GM21717 (cell line): ENCODE data around the gene HIKESHI.
"Not testable (repeated sequence)": the region's sequence is repeated elsewhere in the genome, so short reads cannot be mapped to it uniquely, and the experiment has no call there.

Experiments used
- ATAC-seq: cut with Tn5 transposase; IDR thresholded peaks from one replicate; pipeline ENCODE4 v1.9.1; 2021; ENCODE audit warnings: mild to moderate bottlenecking, moderate library complexity; ENCODE audit not compliant: unreplicated experiment

The HIKESHI gene

GRCh38 chr11:86292912-86293616, 9.0 kb upstream of the HIKESHI start:
- peak; percentile 64 for ATAC-seq

DNA sequence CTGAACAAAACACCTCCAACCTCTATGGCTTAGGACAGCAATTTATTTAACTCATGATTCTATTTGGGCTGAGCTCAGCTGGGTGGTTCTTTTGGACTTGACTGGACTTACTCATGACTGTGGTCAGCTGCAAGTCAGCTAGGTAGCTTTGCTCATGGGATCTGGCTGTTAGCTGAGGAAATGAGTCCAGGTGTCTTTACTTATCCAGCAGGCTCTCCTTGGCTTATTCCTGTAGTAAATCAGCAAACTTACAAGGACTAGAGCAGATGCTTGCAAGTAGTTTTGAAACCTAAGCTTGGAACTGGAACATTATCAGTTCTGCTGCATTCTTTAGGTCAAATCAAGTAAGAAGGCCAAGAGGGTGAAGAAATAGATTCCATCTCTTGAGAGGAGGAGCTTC, 8.0 kb upstream of the HIKESHI start:
- no peak for ATAC-seq

GRCh38 chr11:86301742-86302091, 323 bp upstream of the HIKESHI start:
- ATAC-seq: no peak

DNA sequence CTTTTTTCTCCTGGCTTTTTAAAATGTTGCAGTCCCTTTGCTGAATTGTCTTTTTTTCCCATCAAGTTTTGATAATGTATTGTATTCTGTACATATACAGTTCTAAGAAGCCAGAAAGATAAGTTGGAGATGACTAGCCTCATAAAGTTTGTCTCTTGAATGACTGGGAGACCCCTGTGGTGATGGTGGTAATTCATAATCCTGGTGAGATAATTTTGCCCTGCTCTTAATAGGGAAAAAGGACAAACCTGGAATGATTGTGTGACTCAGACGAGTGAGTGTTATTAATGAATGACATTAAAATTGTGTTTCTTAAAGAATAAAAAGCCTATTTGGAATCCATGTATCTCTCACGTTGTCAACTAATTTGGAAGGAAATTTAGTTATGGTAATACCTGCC, 1.2 kb downstream of the HIKESHI start:
- no peak for ATAC-seq

GRCh38 chr11:86308710-86309109, 6.7 kb downstream of the HIKESHI start:
- ATAC-seq: not testable (repeated sequence)

GRCh38 chr11:86313793-86314192, 11.8 kb downstream of the HIKESHI start:
- no peak for ATAC-seq

- ATAC-seq: no peak
Measured at GRCh38 chr11:86314636-86315035, 12.6 kb downstream of the HIKESHI start.

DNA sequence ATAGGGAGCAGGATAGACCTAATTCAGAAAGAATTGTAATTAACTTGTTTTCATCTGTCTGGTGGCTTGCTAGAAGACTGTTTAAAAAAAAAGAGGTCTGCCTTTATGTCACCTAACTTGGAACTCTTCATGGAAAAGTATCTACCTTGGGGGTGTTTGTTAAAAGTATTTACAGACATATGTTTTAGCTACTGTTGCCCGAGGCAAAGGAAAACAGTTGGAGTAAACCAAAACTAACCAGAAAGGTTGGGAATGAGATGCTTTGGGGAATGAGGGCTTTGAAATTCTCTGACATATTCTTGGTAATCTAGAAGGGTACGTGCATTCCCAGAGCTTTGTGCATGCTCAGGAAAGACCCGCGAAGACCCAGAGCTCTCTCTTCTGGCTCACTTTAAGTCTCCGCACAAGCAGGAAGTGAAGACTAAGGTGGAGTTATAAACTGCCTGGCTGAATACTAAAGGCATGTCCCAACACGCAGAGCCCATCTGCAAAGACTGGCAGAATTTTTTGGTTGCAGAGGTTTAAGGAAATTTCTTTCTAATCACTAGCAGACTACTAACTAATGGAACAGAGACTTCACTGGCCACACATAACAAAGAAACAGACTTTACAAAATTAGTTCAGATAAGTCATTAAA, 33.2 kb downstream of the HIKESHI start:
- no peak for ATAC-seq

DNA sequence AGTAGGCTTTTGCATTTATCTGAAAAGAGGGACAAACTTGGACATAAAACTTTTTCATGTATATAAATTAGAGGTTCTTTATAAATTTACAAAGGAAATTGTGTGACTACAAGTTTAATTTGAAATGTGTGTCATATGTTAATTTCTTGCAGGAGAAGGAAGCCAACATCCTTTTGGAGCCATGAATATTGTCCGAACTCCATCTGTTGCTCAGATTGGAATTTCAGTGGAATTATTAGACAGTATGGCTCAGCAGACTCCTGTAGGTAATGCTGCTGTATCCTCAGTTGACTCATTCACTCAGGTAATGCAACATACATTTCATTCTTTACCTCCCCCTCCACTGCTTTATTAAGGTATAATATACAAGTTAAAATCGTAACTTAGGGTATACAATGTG, 35.2 kb downstream of the HIKESHI start:
- no peak for ATAC-seq

DNA sequence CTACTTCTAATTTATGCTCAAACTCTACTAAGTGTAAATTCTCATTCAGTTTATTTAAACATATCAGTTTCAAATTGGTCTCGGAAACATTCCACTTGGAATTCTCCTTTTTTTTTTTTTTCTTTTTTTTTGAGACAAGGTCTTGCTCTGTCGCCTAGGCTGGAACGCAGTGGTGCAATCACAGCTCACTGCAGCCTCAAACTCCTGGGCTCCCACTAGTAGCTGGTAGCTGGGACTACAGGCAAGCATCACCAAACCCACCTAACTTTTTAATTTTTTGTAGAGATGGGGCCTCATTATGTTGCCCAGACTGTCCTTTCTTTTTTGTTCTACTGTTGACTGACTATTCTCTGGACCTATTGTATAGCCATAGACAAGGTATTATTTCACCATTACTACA, 39.3 kb downstream of the HIKESHI start:
- ATAC-seq: no peak

GRCh38 chr11:86346513-86346912, 44.5 kb downstream of the HIKESHI start:
- no peak for ATAC-seq

DNA sequence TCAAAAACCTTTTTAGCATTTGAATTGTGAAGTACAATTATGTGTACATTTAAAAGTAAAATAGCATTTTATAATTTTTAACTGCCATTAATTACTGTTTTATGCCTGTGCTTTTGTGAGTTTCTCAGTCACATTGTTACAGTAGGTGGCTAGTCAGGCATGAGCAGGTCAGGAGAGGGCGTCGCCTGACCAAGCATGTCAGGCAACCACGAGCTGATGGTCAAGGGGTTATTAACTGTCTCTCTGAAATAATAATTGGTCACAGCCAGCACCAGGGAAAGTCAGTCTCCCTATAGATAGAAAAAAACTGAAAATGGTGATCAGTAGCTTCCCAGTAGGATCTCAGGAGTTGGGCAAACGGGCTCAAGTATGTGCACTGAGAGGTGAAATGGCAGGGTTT, 53.2 kb downstream of the HIKESHI start:
- no peak for ATAC-seq

GRCh38 chr11:86357412-86357811, 55.4 kb downstream of the HIKESHI start:
- not testable (repeated sequence) for ATAC-seq

- no peak for ATAC-seq
Measured at GRCh38 chr11:86358720-86359119, 56.7 kb downstream of the HIKESHI start.

GRCh38 chr11:86360775-86361395, 58.8 kb downstream of the HIKESHI start:
- ATAC-seq: no peak

DNA sequence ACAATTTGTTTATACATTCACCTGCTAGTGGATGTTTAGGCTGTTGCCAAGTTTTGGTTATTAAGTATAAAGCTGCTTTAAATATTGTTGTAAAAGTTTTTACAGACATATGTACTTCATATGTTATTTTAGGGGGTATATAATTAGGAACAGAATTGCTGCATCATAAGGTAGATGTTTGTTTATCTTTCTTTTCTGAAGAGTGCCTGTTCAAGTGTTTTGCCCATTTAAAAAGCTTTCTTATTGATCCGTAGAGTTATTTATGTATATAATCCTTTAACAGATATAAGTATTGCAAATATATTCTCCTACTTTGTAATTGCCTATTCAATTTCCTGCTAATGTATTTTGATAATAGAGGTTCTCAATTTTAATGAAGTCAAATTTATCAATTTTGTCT, 61.4 kb downstream of the HIKESHI start:
- no peak for ATAC-seq

DNA sequence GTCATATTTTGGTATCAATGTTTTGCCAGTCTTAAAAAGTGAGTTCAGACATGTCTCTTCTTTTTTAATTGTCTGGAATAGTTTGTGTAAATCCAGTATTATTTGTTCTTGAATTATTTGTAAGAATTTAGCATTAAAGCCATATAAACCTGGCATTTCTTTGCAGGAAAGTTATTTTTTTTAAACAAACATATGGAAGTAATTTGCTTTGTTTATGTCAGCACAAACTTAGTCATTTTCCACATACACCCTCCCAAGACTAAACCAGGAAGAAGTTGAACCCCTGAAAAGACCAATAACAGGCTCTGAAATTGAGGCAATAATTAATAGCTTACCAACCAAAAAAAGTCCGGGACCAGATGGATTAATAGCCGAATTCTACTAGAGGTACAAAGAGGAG, 63.5 kb downstream of the HIKESHI start:
- ATAC-seq: no peak

- no peak for ATAC-seq
Measured at GRCh38 chr11:86369668-86370067, 67.6 kb downstream of the HIKESHI start.

GRCh38 chr11:86370171-86370570, 68.1 kb downstream of the HIKESHI start:
- no peak for ATAC-seq

GRCh38 chr11:86370922-86371594, 69.0 kb downstream of the HIKESHI start:
- no peak for ATAC-seq

DNA sequence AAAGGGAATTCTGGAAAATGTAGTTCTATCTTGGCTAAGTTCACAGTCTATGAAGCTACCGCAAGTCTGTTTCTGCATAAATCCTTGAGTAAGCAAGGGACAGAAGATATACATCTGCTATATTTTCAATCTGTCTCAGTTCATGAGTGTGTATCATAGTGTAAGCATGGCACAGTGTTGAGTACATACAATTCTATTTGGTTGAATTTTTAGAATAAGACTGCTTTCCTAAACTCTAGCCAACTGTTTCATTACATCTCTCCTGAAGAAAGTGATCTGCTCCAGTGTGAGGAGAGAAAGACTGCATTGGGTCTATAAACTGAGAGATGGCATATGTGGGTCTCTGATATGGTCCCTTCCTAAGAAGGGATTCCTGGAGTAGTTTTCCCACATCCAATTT, 70.0 kb downstream of the HIKESHI start:
- ATAC-seq: no peak

GRCh38 chr11:86372586-86372985, 70.5 kb downstream of the HIKESHI start:
- ATAC-seq: no peak
